ENCODE data around the gene PPP2CA. TPM values are rescaled to one million over a fixed set of nuclear protein-coding genes. Genes with fewer than 3 reads are reported as not detected.
"Not testable (repeated sequence)": the region's sequence is repeated elsewhere in the genome, so short reads cannot be mapped to it uniquely, and the experiment has no call there.

Gene PPP2CA
- total RNA-seq, 1 donor from 2014 or later, result 146 TPM

DNA sequence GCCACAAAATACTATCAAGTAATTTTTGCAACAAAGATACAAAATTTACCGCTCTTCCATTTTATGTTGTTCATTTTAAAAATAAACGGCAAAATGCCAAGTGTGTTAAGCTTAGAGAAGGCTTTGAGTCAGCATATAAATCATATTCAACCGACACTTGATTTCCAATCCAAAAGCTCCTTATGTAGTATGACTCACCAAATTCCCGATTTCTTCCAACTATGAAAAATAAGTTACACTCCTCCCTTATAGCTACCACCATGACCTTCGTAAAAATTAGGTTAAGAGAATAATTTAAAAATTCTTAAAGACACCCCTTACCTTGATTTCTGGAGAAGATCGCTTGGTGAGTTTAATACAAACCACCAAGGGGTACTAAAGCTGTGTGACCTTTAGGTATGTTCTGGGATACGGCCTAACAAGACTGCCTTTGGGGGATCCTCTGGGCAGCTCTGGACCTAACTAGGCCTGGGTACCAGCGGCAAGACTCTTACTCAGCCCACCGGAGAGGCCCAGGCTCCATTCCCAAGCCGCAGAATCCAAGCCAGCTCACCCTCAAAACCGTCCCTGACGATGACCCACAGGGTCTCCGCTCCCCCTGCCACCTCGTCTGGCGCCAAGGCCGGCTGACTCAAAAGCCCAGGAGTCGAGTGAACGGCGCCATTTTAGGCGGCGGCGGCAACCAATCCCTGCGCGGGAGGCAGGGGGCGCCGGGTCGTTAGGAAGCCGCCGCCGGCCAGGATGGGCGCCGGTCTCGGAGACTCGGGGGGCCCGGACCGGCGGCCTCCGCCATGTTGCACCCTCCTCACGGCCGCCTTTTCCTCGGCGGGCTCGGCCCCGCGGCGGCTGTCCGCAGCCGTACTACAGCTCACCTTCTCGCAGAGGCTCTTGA lies 739 bp downstream of the PPP2CA start:
- TF ChIP-seq, protein P1, sequence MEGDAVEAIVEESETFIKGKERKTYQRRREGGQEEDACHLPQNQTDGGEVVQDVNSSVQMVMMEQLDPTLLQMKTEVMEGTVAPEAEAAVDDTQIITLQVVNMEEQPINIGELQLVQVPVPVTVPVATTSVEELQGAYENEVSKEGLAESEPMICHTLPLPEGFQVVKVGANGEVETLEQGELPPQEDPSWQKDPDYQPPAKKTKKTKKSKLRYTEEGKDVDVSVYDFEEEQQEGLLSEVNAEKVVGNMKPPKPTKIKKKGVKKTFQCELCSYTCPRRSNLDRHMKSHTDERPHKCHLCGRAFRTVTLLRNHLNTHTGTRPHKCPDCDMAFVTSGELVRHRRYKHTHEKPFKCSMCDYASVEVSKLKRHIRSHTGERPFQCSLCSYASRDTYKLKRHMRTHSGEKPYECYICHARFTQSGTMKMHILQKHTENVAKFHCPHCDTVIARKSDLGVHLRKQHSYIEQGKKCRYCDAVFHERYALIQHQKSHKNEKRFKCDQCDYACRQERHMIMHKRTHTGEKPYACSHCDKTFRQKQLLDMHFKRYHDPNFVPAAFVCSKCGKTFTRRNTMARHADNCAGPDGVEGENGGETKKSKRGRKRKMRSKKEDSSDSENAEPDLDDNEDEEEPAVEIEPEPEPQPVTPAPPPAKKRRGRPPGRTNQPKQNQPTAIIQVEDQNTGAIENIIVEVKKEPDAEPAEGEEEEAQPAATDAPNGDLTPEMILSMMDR (IDR thresholded peaks at IDR 0.05; ENCODE audit: unreplicated experiment), result no peak
- Mint-ChIP-seq H3K27me3 (ENCODE audit: unreplicated experiment) (peaks cover 9% of the 10 kb centered on the region), H3K4me3 (ENCODE audit: unreplicated experiment) (peak overlapping the region; percentile 97), H3K9me3 (ENCODE audit: unreplicated experiment) (no peaks in the 10 kb centered on the region), H3K36me3 (ENCODE audit: low read depth, unreplicated experiment) (peaks cover 9% of the 10 kb centered on the region), H3K4me1 (ENCODE audit: unreplicated experiment) (peaks cover 37% of the 10 kb centered on the region), H3K27ac (ENCODE audit: unreplicated experiment) (peak overlapping the region; percentile 89)
- DNase-seq (ENCODE audit: low spot score), result peak; percentile 74

DNA sequence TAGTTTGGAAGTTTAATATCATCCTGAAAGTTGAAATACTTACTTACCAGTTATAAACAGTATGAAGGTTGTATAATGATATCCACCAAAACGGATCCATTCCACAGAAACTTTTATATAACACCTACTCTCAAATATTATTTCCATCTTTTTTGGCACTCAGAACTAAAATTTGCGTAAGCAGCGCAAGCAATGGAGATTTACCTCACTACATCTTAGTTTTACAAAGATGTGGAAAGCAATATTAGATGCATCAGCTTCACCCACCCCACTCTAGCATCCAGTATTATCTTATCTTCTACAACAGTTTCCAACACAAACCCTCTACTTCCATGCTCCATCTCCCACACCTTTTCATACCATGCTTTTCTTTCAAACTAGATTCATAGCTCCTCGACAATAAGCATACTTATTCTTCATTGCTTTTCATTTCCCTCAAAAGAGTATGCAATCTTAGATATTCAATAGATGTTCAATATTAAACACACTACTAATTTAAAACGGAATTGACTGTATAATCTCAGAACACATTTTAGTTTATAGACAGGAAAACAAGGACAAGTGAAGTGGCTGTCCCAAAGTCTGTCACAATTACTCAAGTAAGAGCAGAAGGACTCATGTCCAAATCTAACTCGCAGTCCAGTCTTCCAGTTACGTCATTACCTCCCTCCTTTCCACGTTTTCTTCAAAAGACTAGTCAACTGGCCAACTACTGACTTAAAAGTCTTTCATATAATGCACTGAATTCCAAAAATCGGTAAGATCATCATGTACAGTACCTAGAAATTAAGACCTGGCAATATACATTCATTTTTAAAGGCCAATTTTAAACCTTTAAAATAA lies 2.2 kb downstream of the PPP2CA start:
- H3K36me3 Mint-ChIP-seq (ENCODE audit: low read depth, unreplicated experiment), result peaks cover 9% of the 10 kb centered on the region
- DNase-seq (ENCODE audit: low spot score), result no peak
- H3K9me3 Mint-ChIP-seq (ENCODE audit: unreplicated experiment), result no peaks in the 10 kb centered on the region
- peak overlapping the region; percentile 50 for H3K27ac Mint-ChIP-seq (ENCODE audit: unreplicated experiment)
- H3K27me3 Mint-ChIP-seq (ENCODE audit: unreplicated experiment), result peaks cover 9% of the 10 kb centered on the region
- H3K4me1 Mint-ChIP-seq (ENCODE audit: unreplicated experiment), result peaks cover 37% of the 10 kb centered on the region
- H3K4me3 Mint-ChIP-seq (ENCODE audit: unreplicated experiment), result peak overlapping the region; percentile 97
- TF ChIP-seq, protein P1 (IDR thresholded peaks at IDR 0.05; ENCODE audit: unreplicated experiment), result no peak

DNA sequence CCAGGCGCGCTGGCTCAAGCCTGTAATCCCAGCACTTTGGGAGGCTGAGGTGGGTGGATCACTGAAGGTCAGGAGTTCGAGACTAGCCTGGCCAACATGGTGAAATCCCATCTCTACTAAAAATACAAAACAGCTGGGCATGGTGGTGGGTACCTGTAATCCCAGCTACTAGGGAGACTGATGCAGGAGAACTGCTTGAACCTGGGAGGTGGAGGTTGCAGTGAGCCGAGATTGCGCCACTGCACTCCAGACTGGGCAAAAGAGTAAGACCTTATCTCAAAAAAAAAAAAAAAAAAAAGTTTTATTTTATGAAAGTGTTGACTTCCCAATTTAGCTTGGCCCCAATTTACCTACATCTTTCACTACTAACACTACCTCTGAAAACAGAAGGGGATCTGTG lies 4.2 kb downstream of the PPP2CA start:
- Mint-ChIP-seq H3K4me1 (ENCODE audit: unreplicated experiment) (peaks cover 27% of the 10 kb centered on the region), H3K27ac (ENCODE audit: unreplicated experiment) (peak overlapping the region; percentile 26)
- not testable (repeated sequence) for H3K36me3 Mint-ChIP-seq (ENCODE audit: low read depth, unreplicated experiment); H3K9me3 Mint-ChIP-seq (ENCODE audit: unreplicated experiment); H3K4me3 Mint-ChIP-seq (ENCODE audit: unreplicated experiment); H3K27me3 Mint-ChIP-seq (ENCODE audit: unreplicated experiment); DNase-seq (ENCODE audit: low spot score)

DNA sequence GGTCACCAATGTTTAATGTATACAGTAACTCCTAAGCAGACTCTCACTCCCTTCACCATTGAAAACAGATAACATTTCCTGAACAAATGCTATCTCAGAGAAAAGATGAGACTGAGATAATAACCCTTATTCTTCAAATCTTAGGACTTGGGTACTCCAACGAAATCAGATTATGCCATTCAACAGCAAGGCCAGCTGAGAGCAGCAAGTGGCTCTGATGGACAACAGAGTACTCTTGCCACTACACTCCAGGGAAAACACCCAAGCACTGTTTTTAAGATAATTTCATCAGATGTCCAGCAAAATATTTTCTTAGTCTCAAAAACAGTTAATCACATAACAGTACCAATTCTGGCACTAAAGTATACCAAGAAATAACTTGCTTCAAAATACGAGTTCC lies 10.1 kb downstream of the PPP2CA start:
- H3K9me3 Mint-ChIP-seq (ENCODE audit: unreplicated experiment), result no peaks in the 10 kb centered on the region
- TF ChIP-seq, protein P1 (IDR thresholded peaks at IDR 0.05; ENCODE audit: unreplicated experiment), result no peak
- no peaks in the 10 kb centered on the region for H3K36me3 Mint-ChIP-seq (ENCODE audit: low read depth, unreplicated experiment)
- peaks cover 5% of the 10 kb centered on the region for H3K4me1 Mint-ChIP-seq (ENCODE audit: unreplicated experiment)
- H3K27me3 Mint-ChIP-seq (ENCODE audit: unreplicated experiment), result peaks cover 2% of the 10 kb centered on the region
- H3K4me3 Mint-ChIP-seq (ENCODE audit: unreplicated experiment), result no peak overlapping the region
- no peak for DNase-seq (ENCODE audit: low spot score)
- H3K27ac Mint-ChIP-seq (ENCODE audit: unreplicated experiment), result no peak overlapping the region

DNA sequence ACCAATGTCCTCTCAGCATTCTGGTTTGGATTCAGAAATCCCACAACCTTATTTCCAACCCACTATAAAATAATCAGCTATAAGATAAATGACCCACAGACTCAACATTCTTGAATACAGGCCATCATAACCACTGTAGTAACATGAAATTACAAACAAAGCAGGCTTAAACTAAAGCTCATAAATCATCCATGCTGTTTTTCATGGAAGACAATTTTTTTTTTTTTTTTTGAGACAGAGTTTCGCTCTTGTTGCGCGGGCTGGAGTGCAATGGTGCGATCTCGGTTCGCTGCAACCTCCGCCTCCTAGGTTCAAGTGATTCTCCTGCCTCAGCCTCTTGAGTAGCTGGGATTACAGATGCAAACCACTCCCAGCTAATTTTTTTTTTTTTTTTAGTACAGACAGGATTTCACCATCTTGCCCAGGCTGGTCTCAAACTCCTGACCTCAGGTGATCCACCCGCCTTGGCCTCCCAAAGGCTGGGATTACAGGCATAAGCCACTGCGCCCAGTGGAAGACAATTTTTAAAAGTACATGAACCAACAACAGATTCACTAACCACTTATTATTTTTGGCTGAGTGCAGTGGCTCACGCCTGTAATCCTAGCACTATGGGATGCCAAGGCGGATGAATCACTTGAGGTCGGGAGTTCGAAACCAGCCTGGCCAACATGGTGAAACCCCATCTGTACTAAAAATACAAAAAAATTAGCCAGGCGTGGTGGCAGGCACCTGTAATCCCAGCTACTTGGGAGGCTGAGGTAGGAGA lies 14.4 kb downstream of the PPP2CA start:
- H3K27ac Mint-ChIP-seq (ENCODE audit: unreplicated experiment); H3K9me3 Mint-ChIP-seq (ENCODE audit: unreplicated experiment): not testable (repeated sequence)

More for the DNA sequence above, 14.4 kb downstream of the PPP2CA start:
- not testable (repeated sequence) for H3K27me3 Mint-ChIP-seq (ENCODE audit: unreplicated experiment); H3K36me3 Mint-ChIP-seq (ENCODE audit: low read depth, unreplicated experiment); H3K4me3 Mint-ChIP-seq (ENCODE audit: unreplicated experiment); DNase-seq (ENCODE audit: low spot score); H3K4me1 Mint-ChIP-seq (ENCODE audit: unreplicated experiment)
